ENCODE measurements around the gene LY9.

DNA sequence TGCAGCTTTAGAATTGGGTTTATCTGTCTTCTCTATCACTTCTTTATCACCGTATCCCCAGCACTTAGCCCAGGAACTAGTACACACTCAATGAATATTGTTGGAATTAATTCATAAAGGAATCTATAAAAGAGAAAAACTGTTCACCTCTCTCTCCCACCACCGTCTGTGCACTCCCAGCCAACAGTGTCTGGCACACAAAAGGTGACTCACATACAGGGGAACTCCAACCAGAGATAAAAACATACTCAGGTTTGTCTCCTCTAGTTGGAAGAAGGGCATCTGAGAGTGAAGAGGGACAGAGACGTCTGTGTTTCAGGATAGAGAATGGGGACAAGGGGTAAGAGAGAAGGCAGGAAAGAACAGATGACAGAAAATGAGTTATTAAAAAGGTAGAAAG lies 79.0 kb downstream of the LY9 start:
- no peak for TF ChIP-seq POLR2A (IDR thresholded peaks at IDR 0.05)
- TF ChIP-seq, protein P1, sequence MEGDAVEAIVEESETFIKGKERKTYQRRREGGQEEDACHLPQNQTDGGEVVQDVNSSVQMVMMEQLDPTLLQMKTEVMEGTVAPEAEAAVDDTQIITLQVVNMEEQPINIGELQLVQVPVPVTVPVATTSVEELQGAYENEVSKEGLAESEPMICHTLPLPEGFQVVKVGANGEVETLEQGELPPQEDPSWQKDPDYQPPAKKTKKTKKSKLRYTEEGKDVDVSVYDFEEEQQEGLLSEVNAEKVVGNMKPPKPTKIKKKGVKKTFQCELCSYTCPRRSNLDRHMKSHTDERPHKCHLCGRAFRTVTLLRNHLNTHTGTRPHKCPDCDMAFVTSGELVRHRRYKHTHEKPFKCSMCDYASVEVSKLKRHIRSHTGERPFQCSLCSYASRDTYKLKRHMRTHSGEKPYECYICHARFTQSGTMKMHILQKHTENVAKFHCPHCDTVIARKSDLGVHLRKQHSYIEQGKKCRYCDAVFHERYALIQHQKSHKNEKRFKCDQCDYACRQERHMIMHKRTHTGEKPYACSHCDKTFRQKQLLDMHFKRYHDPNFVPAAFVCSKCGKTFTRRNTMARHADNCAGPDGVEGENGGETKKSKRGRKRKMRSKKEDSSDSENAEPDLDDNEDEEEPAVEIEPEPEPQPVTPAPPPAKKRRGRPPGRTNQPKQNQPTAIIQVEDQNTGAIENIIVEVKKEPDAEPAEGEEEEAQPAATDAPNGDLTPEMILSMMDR (IDR thresholded peaks at IDR 0.05) = no peak
- TF ChIP-seq EP300 (IDR thresholded peaks at IDR 0.05) = no peak

Measured in suprapubic skin (tissue), 3 donors.